Common myeloid progenitor, CD34-positive (primary cell): ENCODE measurements around the gene SERINC5.

Source experiments
- CTCF ChIA-PET: fragments of 350-600 bp; sonication (Branson Sonifier 250); formaldehyde crosslinking; loops from one replicate; lab custom pipeline; 2021; ENCODE audit warnings: antibody characterized with exemption; lab: Charles Lee
- POLR2A ChIA-PET: fragments of 350-600 bp; sonication (Branson Sonifier 250); formaldehyde crosslinking; loops from one replicate; lab custom pipeline; 2021; ENCODE audit warnings: antibody characterized with exemption; lab: Charles Lee
- DNase-seq, 3 donors: peaks; one replicate each; pipeline versions ENCODE4 v3.0.0 to v3.0.0-alpha.2; 2013
- H3K27ac ChIP-seq, 2 experiments: 1 replicate in 1 of 2; 2 replicates in 1 of 2; pipeline ENCODE4 v1.7.0; 2013; ENCODE audit warnings: inconsistent platforms in 2 of 2, low read length in 2 of 2, mild to moderate bottlenecking in 2 of 2, low read depth in 1 of 2, moderate library complexity in 1 of 2; ENCODE audit not compliant: severe bottlenecking in 2 of 2, insufficient read depth in 1 of 2, poor library complexity in 1 of 2
- H3K27me3 ChIP-seq, 5 experiments: replicated peaks in 2 of 5; 1 replicate in 3 of 5; 2 replicates in 2 of 5; pipeline versions ENCODE4 v1.6.1 to v1.7.0; 2013; ENCODE audit warnings: low read length in 4 of 5, mild to moderate bottlenecking in 2 of 5, moderate library complexity in 2 of 5, inconsistent platforms in 1 of 5; ENCODE audit not compliant: insufficient read depth in 5 of 5, control insufficient read depth in 4 of 5
- H3K36me3 ChIP-seq, 4 experiments: 1 replicate in 2 of 4; 2 replicates in 2 of 4; pipeline versions ENCODE4 v1.6.1 to v1.7.0; 2013; ENCODE audit warnings: low read length in 3 of 4, control low read depth in 1 of 4, mild to moderate bottlenecking in 1 of 4; ENCODE audit not compliant: control insufficient read depth in 4 of 4, insufficient read depth in 4 of 4
- H3K4me1 ChIP-seq, 4 experiments: 1 replicate in 3 of 4; 2 replicates in 1 of 4; pipeline versions ENCODE4 v1.6.1 to v1.7.1; 2013; ENCODE audit warnings: low read length in 3 of 4, mild to moderate bottlenecking in 3 of 4, control low read depth in 1 of 4, inconsistent platforms in 1 of 4, moderate library complexity in 1 of 4; ENCODE audit not compliant: control insufficient read depth in 4 of 4, insufficient read depth in 4 of 4; ENCODE audit errors: control extremely low read depth in 1 of 4
- H3K4me3 ChIP-seq, 7 experiments: 1 replicate in 4 of 7; 2 replicates in 3 of 7; pipeline versions ENCODE4 v1.5.1 to v1.7.0; 2013; ENCODE audit warnings: mild to moderate bottlenecking in 7 of 7, low read length in 6 of 7, moderate library complexity in 6 of 7, inconsistent platforms in 2 of 7, low read depth in 2 of 7, control low read depth in 1 of 7; ENCODE audit not compliant: insufficient read depth in 4 of 7, control insufficient read depth in 1 of 7; ENCODE audit errors: extremely low read depth in 1 of 7
- H3K9me3 ChIP-seq, 5 experiments: 1 replicate in 4 of 5; 2 replicates in 1 of 5; pipeline versions ENCODE4 v1.6.1 to v1.7.1; 2013; ENCODE audit warnings: low read length in 4 of 5, mild to moderate bottlenecking in 2 of 5, inconsistent platforms in 1 of 5, low read depth in 1 of 5, moderate library complexity in 1 of 5; ENCODE audit not compliant: control insufficient read depth in 4 of 5, insufficient read depth in 2 of 5; ENCODE audit errors: control extremely low read depth in 1 of 5
- WGBS: methylation state at CpG from one replicate; pipeline ENCODE4 v1.1.5; 2013; ENCODE audit not compliant: insufficient coverage; 5-methylcytosine and 5-hydroxymethylcytosine counted together

The SERINC5 gene

DNA sequence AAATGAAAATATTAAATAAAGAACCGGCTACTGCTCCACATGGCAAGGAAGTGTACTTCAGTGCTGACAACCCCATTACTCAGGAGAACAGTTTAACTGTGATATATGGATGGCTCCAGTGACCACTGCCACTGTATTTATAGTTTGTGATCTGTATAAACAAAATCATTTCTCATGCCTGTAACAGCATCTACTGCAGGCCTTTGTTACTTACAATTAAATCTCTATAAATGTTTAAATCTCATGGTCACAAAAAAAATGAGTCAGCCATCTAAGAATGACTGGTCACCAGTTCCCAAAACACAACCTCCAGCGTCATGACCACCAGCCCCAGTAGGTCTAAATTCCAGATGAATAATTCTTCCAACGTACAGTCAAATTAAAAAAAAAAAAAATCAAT is 24.6 kb downstream of the SERINC5 start:
- Histone ChIP-seq H3K4me3 (no peak overlapping the region), H3K36me3 (no peaks in the 10 kb centered on the region), H3K27me3 (no peaks in the 10 kb centered on the region), H3K9me3 (peaks cover 0 to 2% (median 0%) of the 10 kb centered on the region in 5 experiments), H3K4me1 (no peaks in the 10 kb centered on the region), H3K27ac (no peak overlapping the region)
- no peak for DNase-seq
- ChIA-PET CTCF (no interaction called here), POLR2A (no interaction called here)
- 100% methylated on average over 1 of the region's 3 CpGs for WGBS

DNA sequence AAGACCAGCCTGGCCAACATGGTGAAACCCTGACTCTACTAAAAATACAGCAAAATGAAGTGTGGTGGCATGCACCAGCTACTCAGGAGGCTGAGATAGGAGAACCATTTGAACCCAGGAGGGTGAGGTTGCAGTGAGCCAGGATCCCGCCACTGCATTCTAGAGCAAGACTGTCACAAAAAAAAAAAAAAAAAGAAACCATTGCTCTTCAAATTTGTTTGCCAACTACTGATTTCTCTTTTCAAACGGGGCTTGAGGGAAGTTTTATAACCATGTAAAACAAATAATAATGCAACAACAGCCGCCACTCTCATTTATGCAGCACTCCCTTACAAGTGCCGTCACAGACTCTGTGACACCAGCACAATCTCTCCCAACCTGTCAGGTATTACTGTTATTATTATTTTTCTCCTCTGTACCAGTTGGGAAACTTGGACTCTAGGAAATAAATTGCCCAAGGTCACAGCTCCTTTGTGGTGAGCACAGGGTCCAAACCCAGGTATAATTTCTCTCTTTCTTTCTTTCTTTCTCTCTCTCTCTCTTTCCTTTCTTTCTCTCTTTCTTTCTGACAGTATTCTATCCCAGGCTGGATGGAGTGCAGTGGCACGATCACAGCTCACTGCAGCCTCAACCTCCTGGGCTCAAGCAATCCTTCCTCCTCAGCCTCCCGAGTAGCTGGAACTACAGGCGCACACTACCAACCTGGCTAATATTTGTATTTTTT is 25.4 kb downstream of the SERINC5 start:
- Histone ChIP-seq H3K27me3 (no peaks in the 10 kb centered on the region), H3K27ac (no peak overlapping the region), H3K4me3 (no peak overlapping the region), H3K9me3 (peaks cover 0 to 2% (median 0%) of the 10 kb centered on the region in 5 experiments), H3K36me3 (no peaks in the 10 kb centered on the region), H3K4me1 (no peaks in the 10 kb centered on the region)
- POLR2A ChIA-PET = no interaction called here
- CTCF ChIA-PET = interaction anchor here (0.6 kb wide), 1 partner anchor 144 kb away, joined by 3 read pairs; no protein-coding TSS in a partner anchor
- DNase-seq = no peak
- WGBS = 94% methylated on average over 3 of the region's 7 CpGs

DNA sequence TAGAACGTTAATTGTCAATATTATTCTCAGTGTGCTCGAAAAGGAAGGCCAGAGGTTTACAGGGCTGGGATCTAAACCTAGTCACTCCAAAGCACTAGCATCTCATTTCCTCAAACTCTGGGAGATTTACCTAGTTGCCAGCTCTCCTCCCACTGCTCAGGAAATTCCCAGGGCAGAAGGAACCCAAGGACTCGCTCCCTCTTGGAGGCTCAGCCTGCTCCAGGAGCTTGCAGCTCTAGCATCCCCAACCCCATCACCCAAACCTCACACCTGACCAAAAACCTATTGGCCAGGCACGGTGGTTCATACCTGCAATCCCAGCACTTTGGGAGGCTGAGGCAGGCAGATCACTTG is 26.0 kb downstream of the SERINC5 start:
- Histone ChIP-seq H3K4me3 (no peak overlapping the region), H3K9me3 (peaks cover 0 to under 1% (median 0%) of the 10 kb centered on the region in 5 experiments), H3K27ac (no peak overlapping the region), H3K36me3 (no peaks in the 10 kb centered on the region), H3K4me1 (no peaks in the 10 kb centered on the region), H3K27me3 (no peaks in the 10 kb centered on the region)
- ChIA-PET POLR2A (no interaction called here), CTCF (no interaction called here)
- 93% methylated on average over 3 of the region's 4 CpGs for WGBS
- DNase-seq = no peak

DNA sequence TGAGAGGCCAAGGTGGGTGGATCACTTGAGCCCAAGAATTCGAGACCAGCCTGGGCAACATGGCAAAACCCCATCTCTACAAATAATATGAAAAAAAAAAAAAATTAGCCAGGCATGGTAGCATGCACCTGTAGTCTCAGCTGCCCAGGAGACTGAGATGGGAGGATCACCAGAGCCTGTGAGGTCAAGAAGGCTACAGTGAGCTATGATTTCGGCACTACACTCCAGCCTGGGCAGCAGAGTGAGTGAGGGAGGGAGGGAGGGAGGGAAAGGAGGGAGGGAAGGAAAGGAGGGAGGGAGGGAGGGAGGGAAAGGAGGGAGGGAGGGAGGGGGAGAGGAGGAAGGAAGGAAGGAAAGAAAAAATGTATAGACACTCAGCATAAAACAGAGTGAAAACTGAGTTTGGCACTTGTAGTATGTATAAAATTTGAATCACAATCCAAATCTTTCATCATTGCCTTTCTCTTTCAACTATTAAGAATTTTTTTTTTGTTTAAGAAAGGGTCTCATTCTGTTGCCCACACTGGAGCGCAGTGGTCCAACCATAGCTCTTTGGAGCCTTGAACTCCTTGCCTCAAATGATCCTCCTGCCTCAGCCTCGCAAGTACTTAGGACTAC is 27.8 kb downstream of the SERINC5 start:
- Histone ChIP-seq H3K9me3 (no peaks in the 10 kb centered on the region), H3K4me1 (no peaks in the 10 kb centered on the region), H3K4me3 (no peak overlapping the region), H3K27ac (no peak overlapping the region), H3K27me3 (no peaks in the 10 kb centered on the region), H3K36me3 (peaks cover 0 to 3% (median 0%) of the 10 kb centered on the region in 4 experiments)
- ChIA-PET CTCF (interaction anchor here (0.6 to 1.2 kb wide), 2 partner anchors 16 to 156 kb away, joined by 3 to 4 read pairs; no protein-coding TSS in a partner anchor), POLR2A (no interaction called here)
- WGBS = 100% methylated on average over 2 of the region's 4 CpGs
- no peak for DNase-seq

DNA sequence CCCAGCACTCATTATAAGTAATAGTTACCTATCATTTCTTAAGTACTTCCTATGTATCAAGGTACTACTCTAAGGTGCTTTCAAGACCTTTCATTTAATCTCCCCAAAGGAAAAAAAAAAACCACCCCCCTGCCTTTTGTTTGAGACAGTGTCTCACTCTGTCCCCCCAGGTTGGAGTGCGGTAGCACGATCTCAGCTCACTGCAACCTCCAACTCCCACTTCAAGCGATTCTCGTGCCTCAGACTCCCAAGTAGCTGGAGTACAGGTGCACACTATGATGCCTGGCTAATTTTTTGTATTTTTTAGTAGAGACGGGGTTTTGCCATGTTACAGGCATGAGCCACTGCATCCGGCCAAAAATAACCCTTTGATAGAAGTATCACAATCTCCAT is 29.9 kb downstream of the SERINC5 start:
- Histone ChIP-seq H3K4me3 (no peak overlapping the region), H3K9me3 (no peaks in the 10 kb centered on the region), H3K27me3 (no peaks in the 10 kb centered on the region), H3K4me1 (peaks cover 0 to under 1% (median 0%) of the 10 kb centered on the region in 4 experiments), H3K36me3 (peaks cover 0 to 3% (median 0%) of the 10 kb centered on the region in 4 experiments), H3K27ac (no peak overlapping the region)
- 96% methylated on average over 5 of the region's 6 CpGs for WGBS
- ChIA-PET POLR2A (no interaction called here), CTCF (no interaction called here)
- no peak for DNase-seq

DNA sequence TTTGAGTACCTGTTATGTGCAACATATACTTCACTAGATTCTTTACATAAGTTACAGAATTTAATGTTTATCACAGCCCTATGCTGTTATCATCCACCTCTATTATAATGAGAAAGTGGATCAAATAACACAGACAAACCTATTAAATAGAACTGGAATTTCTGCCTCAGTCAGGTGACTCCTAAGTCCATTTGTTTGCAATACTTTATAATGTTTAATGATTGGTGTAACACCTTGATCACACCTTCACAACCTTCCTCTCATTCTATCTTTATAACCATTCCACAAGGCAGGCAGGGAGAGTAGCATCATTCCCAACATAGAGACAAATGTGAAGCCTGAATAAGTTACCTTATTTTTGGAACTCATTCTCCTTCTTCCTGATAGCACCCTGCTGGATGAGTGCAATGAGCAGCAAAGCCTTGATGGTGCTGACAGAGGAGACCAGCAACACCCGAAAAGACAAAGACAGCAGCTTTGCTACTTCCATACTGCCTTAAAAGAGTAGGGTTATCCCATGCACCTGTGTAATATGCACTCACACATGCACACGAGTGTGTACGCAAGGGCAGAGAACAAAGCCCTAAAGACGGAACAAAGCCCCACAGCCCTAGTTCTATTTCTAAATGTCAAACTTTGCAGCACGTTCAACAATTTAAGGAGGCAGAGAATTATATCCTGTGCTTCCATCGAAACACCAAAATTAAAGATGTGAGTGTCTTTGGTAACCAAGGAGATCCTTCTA is 30.5 kb downstream of the SERINC5 start:
- no peaks in the 10 kb centered on the region for H3K27me3 ChIP-seq
- no peak overlapping the region for H3K27ac ChIP-seq
- 97% methylated on average over 4 of the region's 6 CpGs for WGBS
- peaks cover 0 to 4% (median 3%) of the 10 kb centered on the region in 4 experiments for H3K36me3 ChIP-seq
- no peak for DNase-seq
- H3K4me1 ChIP-seq = peaks cover 0 to 6% (median 2%) of the 10 kb centered on the region in 4 experiments
- CTCF ChIA-PET = no interaction called here
- no peak overlapping the region for H3K4me3 ChIP-seq
- POLR2A ChIA-PET = no interaction called here
- H3K9me3 ChIP-seq = no peaks in the 10 kb centered on the region
